H9 (cell line): ENCODE results near the gene CCBE1. TPM values are rescaled to one million over a fixed set of nuclear protein-coding genes. Genes with fewer than 3 reads are reported as not detected.

ENCODE experiments used
- DNase-seq: peaks from one replicate; pipeline ENCODE4 v3.0.0-alpha.2; 2017
- H2AFZ ChIP-seq: one replicate; pipeline ENCODE4 v1.6.1; 2013; ENCODE audit warnings: mild to moderate bottlenecking, low read length, control low read depth, moderate library complexity
- H2AK5ac ChIP-seq: 2 replicates; pipeline ENCODE4 v1.6.1; 2013; ENCODE audit warnings: low read length, control low read depth, mixed read lengths; ENCODE audit not compliant: insufficient read length
- H2BK120ac ChIP-seq: one replicate; pipeline ENCODE4 v1.6.1; 2013; ENCODE audit warnings: low read depth, mild to moderate bottlenecking, low read length, control low read depth, inconsistent platforms; ENCODE audit not compliant: poor library complexity, severe bottlenecking
- H2BK12ac ChIP-seq: 2 replicates; pipeline ENCODE4 v1.6.1; 2013; ENCODE audit warnings: low read length, control low read depth, mixed read lengths, low read depth; ENCODE audit not compliant: insufficient read length
- H2BK15ac ChIP-seq: 2 replicates; pipeline ENCODE4 v1.6.1; 2013; ENCODE audit warnings: low read depth, low read length, control low read depth
- H2BK20ac ChIP-seq: one replicate; pipeline ENCODE4 v1.6.1; 2013; ENCODE audit warnings: low read depth, mild to moderate bottlenecking, low read length, control low read depth, inconsistent platforms; ENCODE audit not compliant: poor library complexity, severe bottlenecking
- H2BK5ac ChIP-seq: 2 replicates; pipeline ENCODE4 v1.6.1; 2013; ENCODE audit warnings: low read length, control low read depth, mixed read lengths; ENCODE audit not compliant: insufficient read length
- H3K14ac ChIP-seq: 2 replicates; pipeline ENCODE4 v1.6.1; 2013; ENCODE audit warnings: low read length, control low read depth; ENCODE audit not compliant: insufficient read depth
- H3K18ac ChIP-seq: 2 replicates; pipeline ENCODE4 v1.6.1; 2013; ENCODE audit warnings: low read depth, mild to moderate bottlenecking, mixed read lengths, low read length, control low read depth; ENCODE audit not compliant: insufficient read length
- H3K23ac ChIP-seq: 2 replicates; pipeline ENCODE4 v1.6.1; 2013; ENCODE audit warnings: low read length, control low read depth, mixed read lengths, low read depth; ENCODE audit not compliant: insufficient read length
- H3K23me2 ChIP-seq: 2 replicates; pipeline ENCODE4 v1.6.1; 2013; ENCODE audit warnings: low read depth, mild to moderate bottlenecking, mixed read lengths, low read length, control low read depth; ENCODE audit not compliant: insufficient read length, poor library complexity, severe bottlenecking
- H3K27ac ChIP-seq: 2 replicates; pipeline ENCODE4 v1.5.1; 2013; ENCODE audit warnings: low read length, control low read depth, mixed read lengths, low read depth; ENCODE audit not compliant: insufficient read length
- H3K27me3 ChIP-seq: 2 replicates; pipeline ENCODE4 v1.6.1; 2013; ENCODE audit warnings: low read length, control low read depth, inconsistent platforms; ENCODE audit not compliant: insufficient read depth
- H3K4ac ChIP-seq: 2 replicates; pipeline ENCODE4 v1.6.1; 2013; ENCODE audit warnings: low read depth, mild to moderate bottlenecking, control low read depth, inconsistent platforms, low read length, moderate library complexity
- H3K4me1 ChIP-seq: 2 replicates; pipeline ENCODE4 v1.6.1; 2013; ENCODE audit warnings: low read length, control low read depth, inconsistent platforms; ENCODE audit not compliant: insufficient read depth
- H3K4me2 ChIP-seq: 2 replicates; pipeline ENCODE4 v1.6.1; 2013; ENCODE audit warnings: low read length, control low read depth, mixed read lengths; ENCODE audit not compliant: insufficient read length, insufficient read depth
- H3K56ac ChIP-seq: 2 replicates; pipeline ENCODE4 v1.6.1; 2013; ENCODE audit warnings: low read depth, mild to moderate bottlenecking, mixed read lengths, low read length, control low read depth; ENCODE audit not compliant: insufficient read length
- H3K79me1 ChIP-seq: 2 replicates; pipeline ENCODE4 v1.6.1; 2013; ENCODE audit warnings: low read depth, mild to moderate bottlenecking, moderate library complexity, low read length, control low read depth, inconsistent platforms; ENCODE audit not compliant: insufficient read depth, poor library complexity, severe bottlenecking
- H3K79me2 ChIP-seq: 2 replicates; pipeline ENCODE4 v1.6.1; 2013; ENCODE audit warnings: low read length, control low read depth, inconsistent platforms; ENCODE audit not compliant: insufficient read depth
- H3K9ac ChIP-seq: 2 replicates; pipeline ENCODE4 v1.6.1; 2013; ENCODE audit warnings: low read length, control low read depth, mixed read lengths; ENCODE audit not compliant: insufficient read length; ENCODE audit errors: extremely low read depth
- H3K9me3 ChIP-seq: one replicate; pipeline ENCODE4 v1.6.1; 2013; ENCODE audit warnings: low read depth, low read length, inconsistent platforms; ENCODE audit not compliant: control insufficient read depth
- H3T11ph ChIP-seq: one replicate; pipeline ENCODE4 v1.6.1; 2013; ENCODE audit warnings: mild to moderate bottlenecking, low read length, control low read depth, inconsistent platforms
- H4K20me1 ChIP-seq: one replicate; pipeline ENCODE4 v1.6.1; 2013; ENCODE audit not compliant: control insufficient read depth, insufficient read length, insufficient read depth
- H4K5ac ChIP-seq: 2 replicates; pipeline ENCODE4 v1.6.1; 2013; ENCODE audit warnings: low read depth, mild to moderate bottlenecking, mixed read lengths, low read length, control low read depth; ENCODE audit not compliant: insufficient read length
- H4K8ac ChIP-seq: replicated peaks from 2 replicates; pipeline ENCODE4 v1.6.1; 2013; ENCODE audit warnings: low read length, control low read depth, mixed read lengths, low read depth; ENCODE audit not compliant: insufficient read length
- H4K91ac ChIP-seq: 2 replicates; pipeline ENCODE4 v1.6.1; 2013; ENCODE audit warnings: low read depth, mild to moderate bottlenecking, moderate library complexity, mixed read lengths, low read length, control low read depth; ENCODE audit not compliant: insufficient read length
- H3K27ac Mint-ChIP-seq, 3 experiments: 2 replicates in 2 of 3; 3 replicates in 1 of 3; pipeline ENCODE4 v1.8.0; 2020 to 2021; ENCODE audit warnings: mixed read lengths in 3 of 3, mild to moderate bottlenecking in 1 of 3, moderate library complexity in 1 of 3
- H3K27me3 Mint-ChIP-seq: 2 replicates; pipeline ENCODE4 v1.8.0; 2021; ENCODE audit warnings: low read depth, mild to moderate bottlenecking, moderate library complexity, mixed read lengths
- H3K36me3 Mint-ChIP-seq, 3 experiments: 2 replicates in 2 of 3; 3 replicates in 1 of 3; pipeline ENCODE4 v1.8.0; 2020 to 2021; ENCODE audit warnings: low read depth in 3 of 3, mixed read lengths in 3 of 3; ENCODE audit not compliant: insufficient read depth in 1 of 3
- H3K4me1 Mint-ChIP-seq, 2 experiments: 2 replicates each; pipeline ENCODE4 v1.8.0; 2020; ENCODE audit warnings: mixed read lengths in 2 of 2
- H3K4me3 Mint-ChIP-seq, 2 experiments: 2 replicates in 1 of 2; 3 replicates in 1 of 2; pipeline ENCODE4 v1.8.0; 2020 to 2021; ENCODE audit warnings: mild to moderate bottlenecking in 2 of 2, mixed read lengths in 2 of 2, moderate library complexity in 1 of 2
- H3K9me3 Mint-ChIP-seq, 2 experiments: 2 replicates in 1 of 2; 3 replicates in 1 of 2; pipeline ENCODE4 v1.8.0; 2020; ENCODE audit warnings: mild to moderate bottlenecking in 2 of 2, mixed read lengths in 2 of 2, moderate library complexity in 1 of 2
- CTCF ChIP-seq: fragments of 200-600 bp; sonication (generic); conservative IDR thresholded peaks from 3 replicates; pipeline ENCODE4 v1.8.0; 2021; ENCODE audit warnings: antibody characterized with exemption, mild to moderate bottlenecking
- WGBS: extraction: QIAGEN DNeasy Blood & Tissue Kit; methylation state at CpG from one replicate; pipeline ENCODE4 v1.1.7; 2013; ENCODE audit warnings: missing lambda C conversion rate, low lambda C conversion rate, mixed read lengths; ENCODE audit not compliant: insufficient read length; ENCODE audit errors: extremely low coverage; 5-methylcytosine and 5-hydroxymethylcytosine counted together
- total RNA-seq: library from RNA; stranded (reverse); gene quantifications from 2 replicates; pipeline ENCODE4 v1.2.1, GENCODE V29; 2021

Gene CCBE1
- total RNA-seq, 1 experiment from 2014 or later: 0.39 TPM

- Mint-ChIP-seq H3K9me3 (no peaks in the 10 kb centered on the region), H3K36me3 (no peaks in the 10 kb centered on the region; a peak in 1 of 7 replicates), H3K27me3 (peaks cover 6% of the 10 kb centered on the region), H3K4me1 (peaks cover 1 to 4% of the 10 kb centered on the region in 2 experiments; a peak in 3 of 4 replicates), H3K4me3 (no peak overlapping the region), H3K27ac (no peak overlapping the region; a peak in 1 of 7 replicates)
- H2BK120ac ChIP-seq: no peak overlapping the region
- WGBS: no CpG with 5 or more reads among the region's 5 CpGs
- H4K91ac ChIP-seq: no peak overlapping the region
- no peaks in the 10 kb centered on the region for H3K27me3 ChIP-seq
- H4K8ac ChIP-seq: no peak overlapping the region
- H4K5ac ChIP-seq: no peak overlapping the region
- TF ChIP-seq CTCF: no peak
- H3K14ac ChIP-seq: no peak overlapping the region
- H2AFZ ChIP-seq: no peak overlapping the region
- H2BK20ac ChIP-seq: no peak overlapping the region
- H3K9ac ChIP-seq: no peak overlapping the region
- H3K27ac ChIP-seq: no peak overlapping the region
- DNase-seq: no peak
- no peaks in the 10 kb centered on the region for H3K79me1 ChIP-seq
- H3K18ac ChIP-seq: no peak overlapping the region
- no peaks in the 10 kb centered on the region for H3K79me2 ChIP-seq
- no peak overlapping the region for H2AK5ac ChIP-seq
- H2BK12ac ChIP-seq: no peak overlapping the region
- no peaks in the 10 kb centered on the region for H3K23me2 ChIP-seq
- no peak overlapping the region for H2BK15ac ChIP-seq
- H3K56ac ChIP-seq: no peak overlapping the region
- H4K20me1 ChIP-seq: no peaks in the 10 kb centered on the region
- H2BK5ac ChIP-seq: no peak overlapping the region
- H3K23ac ChIP-seq: no peak overlapping the region
- H3K4me1 ChIP-seq: no peaks in the 10 kb centered on the region
- no peak overlapping the region for H3K4me2 ChIP-seq
- H3K9me3 ChIP-seq: no peaks in the 10 kb centered on the region
- H3T11ph ChIP-seq: no peak overlapping the region
- no peak overlapping the region for H3K4ac ChIP-seq
Measured at GRCh38 chr18:59432803-59433597, 264.2 kb downstream of the CCBE1 start.
